Measurements from ENCODE around the gene IL6R. TPM values are rescaled to one million over a fixed set of nuclear protein-coding genes. Genes with fewer than 3 reads are reported as not detected.

The IL6R gene
- total RNA-seq, 4 donors from 2014 or later = 24.4 to 39.4 (median 27.8) TPM

DNA sequence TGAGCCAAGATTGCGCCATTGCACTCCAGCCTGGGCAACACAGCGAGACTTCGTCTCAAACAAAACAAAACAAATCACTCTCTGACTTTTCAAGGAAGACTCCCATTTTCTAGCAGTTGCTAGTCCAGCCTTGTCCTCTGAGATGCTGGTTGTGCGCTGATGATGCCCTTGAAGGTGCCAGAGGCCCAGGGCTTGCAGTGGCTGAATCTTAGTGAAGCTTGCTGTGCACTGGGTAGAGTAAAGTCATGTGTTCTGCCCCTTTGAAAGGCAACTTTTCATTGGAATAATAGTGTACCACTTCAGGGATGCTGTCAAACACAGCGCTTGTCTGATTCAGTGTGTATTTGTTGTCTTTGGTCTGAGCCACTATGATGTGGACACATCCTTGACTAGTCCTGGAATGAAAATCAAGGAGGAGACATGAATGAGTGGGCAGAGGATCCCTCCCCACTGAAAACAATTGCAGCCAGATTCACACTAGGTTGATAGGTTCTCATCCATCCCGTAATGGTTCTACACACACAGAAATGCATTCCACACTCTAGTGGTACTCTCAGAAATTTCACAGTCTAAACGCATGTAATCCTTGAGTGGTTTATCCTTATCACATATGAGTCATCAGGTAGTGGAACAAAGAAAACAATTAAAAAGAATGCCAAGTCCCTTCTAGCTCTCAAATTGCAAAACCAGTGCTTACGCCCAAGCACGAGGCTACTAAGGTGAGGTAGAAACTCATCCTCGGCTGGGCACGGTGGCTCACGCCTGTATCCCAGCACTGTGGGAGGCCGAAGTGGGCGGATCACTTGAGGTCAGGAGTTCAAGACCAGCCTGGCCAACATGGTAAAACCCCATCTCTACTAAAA is 79.0 kb downstream of the IL6R start:
- TF ChIP-seq, protein P1, sequence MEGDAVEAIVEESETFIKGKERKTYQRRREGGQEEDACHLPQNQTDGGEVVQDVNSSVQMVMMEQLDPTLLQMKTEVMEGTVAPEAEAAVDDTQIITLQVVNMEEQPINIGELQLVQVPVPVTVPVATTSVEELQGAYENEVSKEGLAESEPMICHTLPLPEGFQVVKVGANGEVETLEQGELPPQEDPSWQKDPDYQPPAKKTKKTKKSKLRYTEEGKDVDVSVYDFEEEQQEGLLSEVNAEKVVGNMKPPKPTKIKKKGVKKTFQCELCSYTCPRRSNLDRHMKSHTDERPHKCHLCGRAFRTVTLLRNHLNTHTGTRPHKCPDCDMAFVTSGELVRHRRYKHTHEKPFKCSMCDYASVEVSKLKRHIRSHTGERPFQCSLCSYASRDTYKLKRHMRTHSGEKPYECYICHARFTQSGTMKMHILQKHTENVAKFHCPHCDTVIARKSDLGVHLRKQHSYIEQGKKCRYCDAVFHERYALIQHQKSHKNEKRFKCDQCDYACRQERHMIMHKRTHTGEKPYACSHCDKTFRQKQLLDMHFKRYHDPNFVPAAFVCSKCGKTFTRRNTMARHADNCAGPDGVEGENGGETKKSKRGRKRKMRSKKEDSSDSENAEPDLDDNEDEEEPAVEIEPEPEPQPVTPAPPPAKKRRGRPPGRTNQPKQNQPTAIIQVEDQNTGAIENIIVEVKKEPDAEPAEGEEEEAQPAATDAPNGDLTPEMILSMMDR (IDR thresholded peaks at IDR 0.05; ENCODE audit: low read depth) = no peak

DNA sequence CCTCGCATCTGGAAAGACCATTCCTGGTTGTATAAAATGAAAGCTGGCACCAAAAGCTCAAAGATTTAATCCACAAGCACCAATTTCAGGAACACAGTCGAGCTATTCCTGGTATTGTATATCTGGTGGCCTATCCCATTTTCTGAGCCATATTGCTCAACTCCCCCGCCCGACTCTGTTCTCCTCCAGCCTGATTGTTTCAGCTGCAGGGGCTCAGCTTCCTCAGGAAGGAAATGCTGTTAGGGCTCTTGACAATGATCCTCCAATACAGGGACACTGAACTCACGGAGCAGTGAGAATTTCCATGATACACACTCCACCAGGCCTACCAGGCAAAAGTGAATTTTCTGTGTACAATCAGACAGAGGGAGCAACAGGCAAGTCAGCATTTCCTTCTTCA is 80.0 kb downstream of the IL6R start:
- TF ChIP-seq, protein P1 (IDR thresholded peaks at IDR 0.05; ENCODE audit: low read depth) = no peak

DNA sequence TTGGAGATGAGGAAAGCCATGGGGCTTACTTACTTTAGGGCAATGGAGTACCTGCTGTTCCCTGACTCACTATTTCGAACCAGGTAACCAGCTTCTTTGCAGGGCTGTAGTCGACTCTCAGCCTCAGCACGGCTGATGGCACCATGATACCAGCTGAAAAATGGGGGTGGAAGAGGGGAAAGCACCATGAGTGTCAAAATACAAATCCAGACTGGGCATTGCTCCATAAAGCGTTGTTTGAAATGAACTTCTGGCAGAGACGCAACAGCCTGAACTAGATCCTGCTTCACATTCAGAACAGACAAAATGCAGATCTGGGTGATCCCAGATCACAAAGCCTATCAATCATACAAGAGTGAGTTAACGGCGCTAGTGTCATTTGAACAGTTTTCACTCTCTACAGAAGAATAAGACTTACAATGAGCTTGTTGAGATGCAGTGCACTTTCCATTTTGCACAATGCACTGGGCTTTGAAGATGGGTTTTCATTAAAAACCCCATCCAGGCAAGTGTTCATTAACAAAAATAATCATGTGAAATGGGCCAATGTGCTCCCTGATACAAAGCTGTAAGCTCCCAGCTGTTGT is 80.9 kb downstream of the IL6R start:
- TF ChIP-seq, protein P1 (IDR thresholded peaks at IDR 0.05; ENCODE audit: low read depth) = no peak

DNA sequence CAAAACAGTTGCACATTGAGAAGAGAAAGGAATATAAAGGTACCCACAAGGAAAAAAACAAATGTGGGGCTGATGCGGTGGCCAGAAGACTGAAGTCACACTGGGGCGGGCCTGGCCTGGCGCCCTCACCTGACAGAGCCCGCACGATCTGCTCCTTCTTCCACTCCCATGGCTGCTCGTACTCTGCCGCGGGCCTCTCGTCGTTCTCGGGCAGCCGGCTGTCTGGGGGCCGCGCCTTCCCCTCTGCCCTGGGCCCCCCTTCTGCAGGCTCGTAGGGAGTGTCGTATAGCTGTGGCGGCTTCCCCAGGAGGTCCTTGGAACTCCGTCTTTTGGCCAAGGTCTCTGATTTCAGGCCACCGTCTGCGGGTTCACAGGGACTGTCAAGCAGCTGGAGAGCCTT is 83.8 kb downstream of the IL6R start:
- TF ChIP-seq, protein P1 (IDR thresholded peaks at IDR 0.05; ENCODE audit: low read depth) = no peak

DNA sequence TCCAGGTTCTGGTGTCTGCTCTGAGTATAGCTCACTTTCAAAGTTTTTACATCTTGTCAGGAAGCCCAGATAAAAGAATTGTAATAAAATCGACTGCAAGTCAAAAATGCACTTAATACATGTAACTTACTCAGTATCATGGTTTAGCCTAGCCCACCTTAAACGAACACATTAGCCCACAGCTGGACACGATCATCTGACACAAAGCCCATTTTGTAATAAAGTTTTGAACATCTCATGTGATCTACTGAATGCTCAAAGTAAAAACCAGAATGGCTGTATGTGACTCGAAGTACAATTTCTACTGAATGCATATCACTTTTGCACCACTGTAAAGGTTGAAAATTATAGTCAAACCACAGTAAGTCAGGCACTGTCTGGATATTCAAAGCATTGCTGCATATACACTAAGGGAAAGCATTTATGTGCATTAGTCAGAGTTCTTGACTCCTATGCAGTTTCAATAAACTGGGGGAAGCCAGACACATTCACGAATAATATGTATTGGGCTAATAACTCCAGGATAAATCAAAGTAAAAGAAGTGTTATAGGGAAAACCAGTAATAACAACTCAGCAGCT is 84.6 kb downstream of the IL6R start:
- TF ChIP-seq, protein P1 (IDR thresholded peaks at IDR 0.05; ENCODE audit: low read depth) = no peak

DNA sequence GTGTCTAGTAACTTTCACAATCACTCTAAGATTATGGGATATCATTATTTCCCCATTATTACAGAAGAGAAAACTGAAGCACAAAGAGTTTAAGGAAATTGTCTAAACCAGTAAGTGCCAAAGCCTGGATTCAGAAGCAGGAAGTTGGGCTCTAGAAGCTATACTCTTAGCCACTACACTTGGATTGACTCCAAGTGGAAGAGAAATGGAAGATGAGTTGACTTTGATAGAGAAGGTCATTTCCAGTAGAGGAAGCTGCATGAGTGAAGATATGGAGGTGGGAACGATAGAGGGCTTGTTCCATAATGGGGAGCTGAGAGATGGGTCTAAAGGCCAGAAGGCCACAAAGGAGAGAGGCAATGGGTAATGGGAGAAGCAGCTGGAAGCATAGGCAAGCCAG is 85.2 kb downstream of the IL6R start:
- TF ChIP-seq, protein P1 (IDR thresholded peaks at IDR 0.05; ENCODE audit: low read depth) = no peak

DNA sequence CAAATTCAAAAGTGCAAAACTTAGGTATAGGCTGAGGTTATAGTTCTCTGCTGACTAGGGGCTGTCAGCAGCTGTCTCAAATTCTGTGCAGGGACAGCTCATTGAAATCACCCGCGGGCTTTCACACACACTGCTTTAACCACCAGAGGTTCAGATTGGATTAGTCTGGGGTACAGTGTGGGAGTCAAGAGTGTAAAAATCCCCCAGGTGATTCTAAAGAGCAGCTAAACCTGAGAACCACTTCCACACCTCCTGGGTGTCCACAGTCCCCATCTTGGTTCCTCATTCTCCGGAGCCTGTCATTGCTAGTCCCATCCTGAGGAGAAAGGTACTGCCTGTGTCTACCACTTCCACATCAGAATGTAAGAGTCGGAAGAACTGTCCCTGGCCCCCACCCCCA is 87.0 kb downstream of the IL6R start:
- TF ChIP-seq, protein P1 (IDR thresholded peaks at IDR 0.05; ENCODE audit: low read depth) = no peak
